Subcutaneous preadipocyte (primary cell): ENCODE results near the gene LRRC37A. TPM values are rescaled to one million over a fixed set of nuclear protein-coding genes. Genes with fewer than 3 reads are reported as not detected.

Source experiments
- small RNA-seq: library from RNA; depleted of rRNA; stranded (forward); fragments of <200 nt; gene quantifications from one replicate; pipeline ENCODE3, GENCODE V24; 2012
- total RNA-seq: library from RNA; depleted of rRNA; stranded (reverse); fragments of >200 nt; gene quantifications from 2 replicates; pipeline ENCODE4 v1.2.3, GENCODE V29; 2012

LRRC37A gene
- total RNA-seq = 1.1 and 4.5 TPM in 2 replicates

DNA sequence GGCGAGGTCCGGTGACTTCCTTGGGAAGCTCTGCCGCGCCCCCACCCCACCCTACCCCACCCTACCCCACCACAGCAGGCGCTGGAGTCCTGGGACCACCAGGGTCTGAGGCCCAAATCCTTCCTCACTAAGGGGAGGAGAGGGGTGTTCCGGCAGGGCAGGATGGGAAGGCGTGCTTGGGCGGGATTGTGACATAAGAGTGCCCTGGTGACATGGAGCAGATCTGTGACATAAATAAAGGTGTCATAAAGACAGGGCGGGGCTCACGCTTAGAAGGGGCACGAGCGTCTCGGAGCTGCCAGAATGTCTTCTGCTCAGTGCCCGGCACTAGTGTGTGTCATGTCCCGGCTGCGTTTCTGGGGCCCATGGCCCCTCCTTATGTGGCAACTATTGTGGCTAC is at the start of gene LRRC37A:
TSS of gene LRRC37A (plus strand) at position 301 of the 400 bp plus-strand sequence. CDS start at position 304, 3 bp downstream.

DNA sequence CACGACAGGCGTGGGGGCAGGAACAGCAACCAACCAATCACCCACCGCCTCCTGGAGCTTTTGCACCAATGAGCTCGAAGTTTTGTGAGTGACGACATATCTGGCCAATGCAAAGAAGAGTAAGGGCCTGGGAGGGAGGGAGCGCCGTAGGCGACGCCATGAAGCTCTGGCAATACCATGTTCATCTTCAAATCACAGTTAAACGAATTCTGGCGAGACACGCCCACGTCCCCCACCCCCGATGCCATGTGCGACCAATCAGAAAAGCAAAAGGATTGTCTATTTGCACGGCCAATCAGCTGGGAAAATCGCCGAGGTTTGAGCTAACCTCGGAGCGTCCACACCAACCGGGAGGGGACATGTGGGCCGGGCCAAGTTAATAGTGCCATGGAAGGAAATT is 66.8 kb downstream of the LRRC37A start, which contains the start of gene ARL17B:
TSS of gene ARL17B (minus strand) at position 12 of the 400 bp plus-strand sequence. CDS start 3,369 bp downstream, outside the sequence.

Small RNA genes within 50 kb of the gene (small RNA-seq; reads per million reads assigned to genes)
- gene RN7SL656P = not detected

Other genes starting within 250 kb of the LRRC37A start
- 43.4 and 108 TPM in 2 replicates for gene KANSL1, start 101.7 kb upstream of the LRRC37A start, total RNA-seq
- gene ARL17B, start 66.6 kb downstream of the LRRC37A start, total RNA-seq = 2.9 and 4.3 TPM in 2 replicates
- gene LRRC37A2, start 217.3 kb downstream of the LRRC37A start, total RNA-seq = 2.6 and 7.4 TPM in 2 replicates